Cardiac septum (tissue), 1 donor: Measurements from ENCODE around the gene TSPAN10. TPM values are rescaled to one million over a fixed set of nuclear protein-coding genes. Genes with fewer than 3 reads are reported as not detected.
"Not testable (repeated sequence)": the region's sequence is repeated elsewhere in the genome, so short reads cannot be mapped to it uniquely, and the experiment has no call there.

Source experiments
- DNase-seq: peaks from one replicate; pipeline ENCODE4 v3.0.0-alpha.2; 2020; ENCODE audit warnings: low spot score
- intact Hi-C: fragments of 100-400 bp; cut with DNase I; formaldehyde crosslinking; loops from one replicate; pipeline ENCODE4 v1.14.0; 2022
- long read RNA-seq: library from polyadenylated mRNA; unstranded; transcript quantifications from one replicate; pipeline ENCODE4 v2.0.0, GENCODE V29; 2021
- total RNA-seq: library from RNA; stranded (reverse); fragmentation: NEBNext Ultra II Directional; extraction: Animal tissue kit (Norgen Biotek cat#: 25700); gene quantifications from one replicate; pipeline ENCODE4 v1.2.1, GENCODE V29; 2021
- donor health status: DM: no; HTN: no; CAD: no.

Gene TSPAN10
- 0.30 TPM for total RNA-seq
- long read RNA-seq, result 0 reads

- intact Hi-C loops, result loop anchor here (2.0 kb wide), 1 partner anchor 30 kb away; the partner anchor contains the start of genes CCDC137 and OXLD1
- peak; percentile 95 for DNase-seq
Measured at GRCh38 chr17:81636505-81637288, at the start of gene TSPAN10, which contains the start of gene NPLOC4. Gene TSPAN10, plus strand, starts transcription at chr17:81637196. Its CDS starts 5,217 bp downstream, at chr17:81642413. Gene NPLOC4, minus strand, starts transcription at chr17:81637112. Its CDS starts 182 bp downstream, at chr17:81636930.

- DNase-seq, result no peak
- intact Hi-C loops, result no loop called here
Measured at GRCh38 chr17:81589612-81590011, 47.4 kb upstream of the TSPAN10 start.

- intact Hi-C loops, result no loop called here
- no peak for DNase-seq
Measured at GRCh38 chr17:81590121-81590520, 46.9 kb upstream of the TSPAN10 start.

- no peak for DNase-seq
- intact Hi-C loops, result no loop called here
Measured at GRCh38 chr17:81591971-81592370, 45.0 kb upstream of the TSPAN10 start.

GRCh38 chr17:81593105-81593871 is 43.7 kb upstream of the TSPAN10 start:
- intact Hi-C loops, result no loop called here
- no peak for DNase-seq

- no peak for DNase-seq
- intact Hi-C loops, result loop anchor here (5.0 kb wide), 2 partner anchors 78 to 348 kb away; no protein-coding TSS in a partner anchor
Measured at GRCh38 chr17:81599719-81600486, 37.1 kb upstream of the TSPAN10 start.

- intact Hi-C loops, result loop anchor here (5.0 kb wide), 2 partner anchors 79 to 349 kb away; no protein-coding TSS in a partner anchor
- DNase-seq, result no peak
Measured at GRCh38 chr17:81601525-81602120, 35.4 kb upstream of the TSPAN10 start.

- no peak for DNase-seq
- intact Hi-C loops, result loop anchor here (5.0 kb wide), 2 partner anchors 82 to 352 kb away; no protein-coding TSS in a partner anchor
Measured at GRCh38 chr17:81603846-81604610, 33.0 kb upstream of the TSPAN10 start.

- intact Hi-C loops, result no loop called here
- no peak for DNase-seq
Measured at GRCh38 chr17:81607431-81607830, 29.6 kb upstream of the TSPAN10 start.

GRCh38 chr17:81608082-81608481 is 28.9 kb upstream of the TSPAN10 start:
- no peak for DNase-seq
- intact Hi-C loops, result no loop called here

GRCh38 chr17:81608605-81609004 is 28.4 kb upstream of the TSPAN10 start:
- intact Hi-C loops, result no loop called here
- no peak for DNase-seq

GRCh38 chr17:81609541-81610311 is 27.3 kb upstream of the TSPAN10 start:
- intact Hi-C loops, result no loop called here

GRCh38 chr17:81612172-81612970 is 24.6 kb upstream of the TSPAN10 start:
- DNase-seq, result no peak
- intact Hi-C loops, result no loop called here

More at GRCh38 chr17:81609541-81610311, 27.3 kb upstream of the TSPAN10 start:
- no peak for DNase-seq

- no peak for DNase-seq
- intact Hi-C loops, result no loop called here
Measured at GRCh38 chr17:81615401-81615930, 21.5 kb upstream of the TSPAN10 start.

- intact Hi-C loops, result no loop called here
- no peak for DNase-seq
Measured at GRCh38 chr17:81616877-81617276, 20.1 kb upstream of the TSPAN10 start.

- intact Hi-C loops, DNase-seq: not testable (repeated sequence)
Measured at GRCh38 chr17:81618307-81618706, 18.7 kb upstream of the TSPAN10 start.
